RWPE2 (cell line): Measurements from ENCODE around the gene CYP24A1.
A peak's percentile ranks its signal among the peaks of the same experiment; 100 is the strongest.

ENCODE experiments used
- ATAC-seq: fragments of 200-7000 bp; cut with Tn5 transposase; 3 replicates; pipeline ENCODE4 v1.9.1; 2021; ENCODE audit warnings: low read depth
- DNase-seq: peaks from one replicate; pipeline ENCODE4 v3.0.0-alpha.2; 2020; ENCODE audit warnings: low spot score
- H3K27ac ChIP-seq: fragments of 450-650 bp; 2 replicates; pipeline ENCODE4 v1.5.1; 2017; ENCODE audit warnings: mild to moderate bottlenecking; ENCODE audit not compliant: poor library complexity, severe bottlenecking
- H3K27me3 ChIP-seq: fragments of 250-450 bp; sonication (Bioruptor Pico); 2 replicates; pipeline ENCODE4 v1.5.1; 2021; ENCODE audit warnings: mild to moderate bottlenecking, moderate library complexity; ENCODE audit not compliant: insufficient read depth, poor library complexity, severe bottlenecking
- H3K36me3 ChIP-seq: fragments of 250-450 bp; sonication (Bioruptor Pico); 2 replicates; pipeline ENCODE4 v1.5.1; 2020; ENCODE audit warnings: low read depth, mild to moderate bottlenecking, moderate library complexity
- H3K4me1 ChIP-seq: fragments of 250-450 bp; sonication (Bioruptor Pico); 2 replicates; pipeline ENCODE4 v1.5.1; 2021; ENCODE audit warnings: mild to moderate bottlenecking, moderate library complexity; ENCODE audit not compliant: insufficient read depth, poor library complexity, severe bottlenecking
- H3K4me3 ChIP-seq: fragments of 250-450 bp; sonication (Bioruptor Pico); 2 replicates; pipeline ENCODE4 v1.5.1; 2021; ENCODE audit warnings: mild to moderate bottlenecking, moderate library complexity; ENCODE audit not compliant: severe bottlenecking
- H3K9me3 ChIP-seq: fragments of 250-450 bp; sonication (Bioruptor Pico); 2 replicates; pipeline ENCODE4 v1.5.1; 2021; ENCODE audit warnings: mild to moderate bottlenecking, moderate library complexity; ENCODE audit not compliant: severe bottlenecking
- TF ChIP-seq, protein P1 (sequence below): fragments of 450-650 bp; IDR thresholded peaks from one replicate; pipeline ENCODE4 v1.5.1; 2017; ENCODE audit warnings: mild to moderate bottlenecking, moderate library complexity; ENCODE audit not compliant: poor library complexity, severe bottlenecking

CYP24A1 gene

DNA sequence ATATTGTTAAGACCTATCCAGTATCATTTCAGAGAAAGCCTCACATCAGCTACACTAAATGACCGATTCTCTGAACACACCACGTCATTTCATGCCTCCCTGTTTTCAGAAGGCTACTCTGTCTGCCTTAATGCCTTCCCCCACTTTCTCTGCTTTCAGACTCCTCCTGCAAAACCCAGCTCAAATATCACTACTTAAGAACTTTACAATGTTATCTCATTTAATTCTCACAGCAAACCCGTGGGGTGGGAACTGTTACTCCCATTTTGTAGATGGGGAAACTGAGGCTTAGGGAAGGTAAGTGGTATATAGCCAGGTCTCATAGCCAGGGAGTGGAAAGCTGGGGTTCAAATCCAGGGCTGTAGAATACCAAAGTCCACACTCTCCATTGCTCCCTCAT lies 2.8 kb downstream of the CYP24A1 start:
- H3K27ac ChIP-seq: no peak overlapping the region
- peaks cover 44% of the 10 kb centered on the region for H3K4me1 ChIP-seq
- H3K36me3 ChIP-seq: no peaks in the 10 kb centered on the region
- ATAC-seq: no peak
- TF ChIP-seq, protein P1, sequence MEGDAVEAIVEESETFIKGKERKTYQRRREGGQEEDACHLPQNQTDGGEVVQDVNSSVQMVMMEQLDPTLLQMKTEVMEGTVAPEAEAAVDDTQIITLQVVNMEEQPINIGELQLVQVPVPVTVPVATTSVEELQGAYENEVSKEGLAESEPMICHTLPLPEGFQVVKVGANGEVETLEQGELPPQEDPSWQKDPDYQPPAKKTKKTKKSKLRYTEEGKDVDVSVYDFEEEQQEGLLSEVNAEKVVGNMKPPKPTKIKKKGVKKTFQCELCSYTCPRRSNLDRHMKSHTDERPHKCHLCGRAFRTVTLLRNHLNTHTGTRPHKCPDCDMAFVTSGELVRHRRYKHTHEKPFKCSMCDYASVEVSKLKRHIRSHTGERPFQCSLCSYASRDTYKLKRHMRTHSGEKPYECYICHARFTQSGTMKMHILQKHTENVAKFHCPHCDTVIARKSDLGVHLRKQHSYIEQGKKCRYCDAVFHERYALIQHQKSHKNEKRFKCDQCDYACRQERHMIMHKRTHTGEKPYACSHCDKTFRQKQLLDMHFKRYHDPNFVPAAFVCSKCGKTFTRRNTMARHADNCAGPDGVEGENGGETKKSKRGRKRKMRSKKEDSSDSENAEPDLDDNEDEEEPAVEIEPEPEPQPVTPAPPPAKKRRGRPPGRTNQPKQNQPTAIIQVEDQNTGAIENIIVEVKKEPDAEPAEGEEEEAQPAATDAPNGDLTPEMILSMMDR: no peak
- no peak for DNase-seq
- H3K27me3 ChIP-seq: peaks cover 17% of the 10 kb centered on the region
- no peaks in the 10 kb centered on the region for H3K9me3 ChIP-seq
- no peak overlapping the region for H3K4me3 ChIP-seq

DNA sequence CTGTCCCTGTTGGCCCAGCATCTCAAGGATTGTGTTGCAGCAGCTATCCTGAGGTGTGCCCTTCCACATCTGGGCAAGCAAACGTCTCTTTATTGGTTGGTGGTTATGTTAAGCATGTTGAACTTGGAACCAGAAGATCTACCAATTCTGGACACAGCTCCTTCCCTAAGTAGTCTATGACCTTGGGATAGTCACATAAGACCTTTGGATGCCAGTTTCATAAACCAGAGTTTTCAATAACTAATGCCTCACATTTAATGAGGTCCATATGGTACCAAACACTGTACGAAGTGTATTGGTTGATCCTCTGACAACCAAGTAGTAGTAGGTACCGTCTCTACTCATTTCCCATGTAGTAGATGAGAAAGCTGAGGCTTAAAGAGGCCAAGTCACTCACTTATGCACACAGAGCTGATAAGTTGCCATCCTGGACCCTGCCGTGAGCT lies 3.7 kb downstream of the CYP24A1 start:
- TF ChIP-seq, protein P1: no peak
- Histone ChIP-seq H3K4me3 (no peak overlapping the region), H3K9me3 (no peaks in the 10 kb centered on the region), H3K4me1 (peaks cover 41% of the 10 kb centered on the region), H3K27me3 (peaks cover 17% of the 10 kb centered on the region), H3K27ac (peak overlapping the region; percentile 46), H3K36me3 (no peaks in the 10 kb centered on the region)
- ATAC-seq (no peak), DNase-seq (no peak)

DNA sequence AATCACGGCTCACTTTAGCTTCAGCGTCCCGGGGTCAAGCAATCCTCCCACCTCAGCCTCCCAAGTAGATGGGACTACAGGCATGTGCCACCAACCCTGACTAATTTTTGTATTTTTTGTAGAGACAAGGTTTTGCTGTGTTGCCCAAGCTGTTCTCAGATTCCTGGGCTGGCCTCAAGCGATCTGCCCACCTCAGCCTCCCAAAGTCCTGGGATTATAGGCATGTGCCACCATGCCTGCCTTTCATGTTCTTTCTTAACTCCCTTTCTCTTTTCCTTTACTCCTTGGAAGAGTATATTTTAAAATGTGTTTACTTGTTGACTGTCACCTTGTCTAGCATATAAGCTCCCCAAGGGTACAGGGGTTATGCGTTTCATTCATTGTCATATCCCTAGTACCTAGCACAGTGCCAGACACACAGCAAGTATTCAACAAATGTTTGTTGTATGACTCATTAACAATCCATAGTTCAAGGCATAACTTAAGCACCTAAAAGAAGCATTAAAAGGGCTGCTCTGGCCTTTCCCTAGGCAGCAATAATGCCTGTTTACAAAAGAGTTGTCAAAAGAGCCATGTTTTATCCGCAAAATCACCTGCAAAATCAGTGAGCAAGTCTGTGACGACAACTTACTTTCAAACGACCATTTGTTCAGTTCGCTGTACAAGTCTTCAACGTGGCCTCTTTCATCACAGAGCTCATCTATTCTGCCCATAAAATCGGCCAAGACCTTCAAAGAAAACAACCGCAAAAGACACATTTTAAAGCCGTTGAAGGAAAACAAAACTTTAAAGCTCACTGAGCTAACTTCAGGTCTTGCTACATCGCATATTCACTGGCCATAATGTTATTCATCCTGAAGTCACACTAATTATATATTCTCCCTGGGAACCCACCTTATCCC lies 4.6 kb downstream of the CYP24A1 start:
- Histone ChIP-seq H3K9me3 (no peaks in the 10 kb centered on the region), H3K4me3 (no peak overlapping the region), H3K36me3 (no peaks in the 10 kb centered on the region), H3K27ac (peak overlapping the region; percentile 46), H3K4me1 (peaks cover 34% of the 10 kb centered on the region), H3K27me3 (peaks cover 17% of the 10 kb centered on the region)
- ATAC-seq: peak; percentile 19; the same call in 2 of the 3 replicates
- TF ChIP-seq, protein P1: no peak
- DNase-seq: no peak

DNA sequence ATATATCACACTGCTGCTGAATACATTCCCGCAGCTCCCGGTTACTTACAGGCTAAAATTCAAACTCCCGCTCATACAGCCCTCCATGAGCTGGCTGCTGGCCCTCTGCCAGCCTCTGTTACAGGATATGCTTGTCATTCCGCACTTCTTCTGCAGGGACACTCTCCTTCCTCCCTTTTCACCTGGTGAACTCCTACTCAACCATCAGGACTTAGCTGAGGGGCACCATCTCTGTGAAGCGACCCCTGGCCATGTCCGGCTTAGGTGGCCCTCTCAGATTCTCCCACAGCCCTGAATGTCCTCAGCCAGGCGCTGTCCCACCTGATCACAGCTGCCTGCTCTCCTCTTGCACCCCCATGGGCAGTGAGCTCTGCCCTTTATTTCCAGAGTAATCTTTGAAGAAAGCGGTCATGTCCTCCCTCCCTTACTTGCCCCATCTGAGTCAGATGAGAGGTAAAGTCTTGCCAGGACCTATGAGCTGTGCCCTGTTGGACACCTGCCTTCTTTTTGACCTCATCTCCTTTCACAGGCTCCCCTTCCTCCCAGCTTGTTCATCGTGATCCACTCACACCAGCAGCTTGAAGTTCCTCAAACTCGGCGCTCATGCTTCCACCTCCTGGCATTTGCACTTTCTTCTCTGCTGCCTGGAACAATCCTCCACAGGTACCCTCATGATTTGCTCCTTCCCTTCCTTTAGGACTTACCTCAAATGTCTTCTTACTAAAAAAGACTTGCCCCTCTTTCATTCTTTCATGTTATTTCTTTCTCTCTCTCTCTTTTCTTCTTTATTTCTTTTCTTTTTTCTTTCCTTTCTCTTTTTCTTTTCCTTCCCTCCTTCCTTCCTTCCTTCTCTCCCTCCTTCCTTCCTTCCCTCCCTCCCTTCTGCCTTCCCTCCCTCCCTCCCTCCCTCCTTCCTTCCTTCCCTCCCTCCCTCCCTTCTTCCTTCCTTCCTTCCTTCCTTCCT lies 5.6 kb downstream of the CYP24A1 start:
- no peaks in the 10 kb centered on the region for H3K36me3 ChIP-seq
- H3K27ac ChIP-seq: peak overlapping the region; percentile 46
- H3K4me1 ChIP-seq: peaks cover 26% of the 10 kb centered on the region
- peak; percentile 95 for DNase-seq
- peaks cover 8% of the 10 kb centered on the region for H3K27me3 ChIP-seq
- ATAC-seq: peak; percentile 78
- H3K9me3 ChIP-seq: no peaks in the 10 kb centered on the region
- no peak overlapping the region for H3K4me3 ChIP-seq
- TF ChIP-seq, protein P1: no peak
